Activated CD8-positive, alpha-beta memory T cell treated with anti-CD3 and anti-CD28 coated beads for 4 hours (primary cell): Measurements from ENCODE around the gene FOXA3.

Experiments
- DNase-seq, 2 donors: peaks; one replicate each; pipeline ENCODE4 v3.0.0-alpha.2; 2020; ENCODE audit warnings: low read depth in 2 of 2

FOXA3 gene

DNA sequence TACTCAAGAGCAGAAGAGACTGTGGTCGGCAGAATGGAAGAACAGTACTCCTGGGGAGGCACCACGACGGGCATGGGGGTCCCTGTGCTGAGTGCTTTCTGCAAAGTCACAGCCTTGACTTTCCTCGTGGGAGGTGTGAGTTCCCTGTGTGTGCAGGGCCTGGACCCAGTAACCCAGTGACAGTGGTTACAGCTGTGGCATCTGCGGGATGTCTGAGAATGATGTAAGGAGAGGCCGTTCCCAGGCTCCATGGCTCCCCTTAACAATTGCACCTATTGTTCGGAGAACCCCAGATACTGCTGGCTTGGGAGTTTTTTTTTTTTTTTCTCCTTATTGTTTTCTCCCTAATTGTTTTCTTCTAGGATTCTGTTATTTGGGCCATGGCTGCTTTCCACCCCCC, 55.6 kb downstream of the FOXA3 start:
- no peak for DNase-seq

DNA sequence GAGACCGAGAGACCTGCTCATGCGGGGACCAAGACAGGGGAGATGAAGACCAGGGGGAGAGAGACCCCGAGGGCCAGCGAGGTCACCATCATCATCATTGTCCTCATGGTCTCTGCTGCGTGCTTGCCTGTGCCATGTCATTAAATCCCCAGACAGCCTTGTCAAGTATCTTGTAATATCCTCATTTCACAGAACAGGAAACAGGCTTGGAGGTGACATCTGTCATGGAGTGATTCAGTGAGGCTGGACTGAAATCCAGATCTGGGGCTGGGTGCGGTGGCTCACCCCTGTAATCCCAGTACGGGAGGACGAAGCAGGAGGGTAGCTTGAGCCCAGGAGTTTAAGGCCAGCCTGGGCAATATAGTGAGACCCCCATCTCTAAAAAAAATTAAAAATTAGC, 56.3 kb downstream of the FOXA3 start:
- no peak for DNase-seq

DNA sequence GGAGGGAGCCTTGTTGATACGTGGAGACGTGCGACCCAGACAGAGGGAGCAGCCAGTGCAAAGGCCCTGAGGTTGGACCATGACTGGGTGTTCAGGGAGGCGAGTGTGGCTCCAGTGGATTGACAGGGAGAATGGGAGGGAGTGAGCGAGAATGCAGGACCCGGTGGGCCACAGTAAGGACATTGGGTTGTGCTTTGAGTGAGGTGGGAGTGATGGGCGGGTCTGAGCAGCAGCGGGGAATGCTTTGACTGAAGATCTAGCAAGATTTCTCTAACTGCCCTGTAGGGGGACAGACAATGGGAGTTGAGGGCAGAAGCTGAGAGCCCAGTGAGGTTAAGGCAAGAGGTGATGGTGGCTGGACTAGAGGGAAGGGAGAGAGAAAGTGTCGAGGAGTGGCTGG, 58.2 kb downstream of the FOXA3 start:
- no peak for DNase-seq
